Right forelimb (tissue), 1 donor: ENCODE measurements around the gene FBXW8.

ENCODE experiments used
- DNase-seq: peaks from one replicate; pipeline ENCODE4 v3.0.0-alpha.2; 2018

The FBXW8 gene

GRCh38 chr12:116926283-116927243, 15.8 kb downstream of the FBXW8 start:
- DNase-seq = no peak

GRCh38 chr12:116927244-116927940, 16.6 kb downstream of the FBXW8 start:
- no peak for DNase-seq

- no peak for DNase-seq
These were observed 17.8 kb downstream of the FBXW8 start for GRCh38 chr12:116928504-116928903.

GRCh38 chr12:116929885-116930284, 19.1 kb downstream of the FBXW8 start:
- no peak for DNase-seq

- no peak for DNase-seq
These were observed 20.9 kb downstream of the FBXW8 start for GRCh38 chr12:116931665-116932064.

GRCh38 chr12:116933091-116933490, 22.3 kb downstream of the FBXW8 start:
- no peak for DNase-seq

GRCh38 chr12:116933512-116934246, 22.9 kb downstream of the FBXW8 start:
- no peak for DNase-seq

- no peak for DNase-seq
These were observed 24.4 kb downstream of the FBXW8 start for GRCh38 chr12:116934908-116935705.

GRCh38 chr12:116937640-116938039, 26.9 kb downstream of the FBXW8 start:
- no peak for DNase-seq

- DNase-seq = no peak
These were observed 29.0 kb downstream of the FBXW8 start for GRCh38 chr12:116939734-116940133.

- DNase-seq = no peak
These were observed 30.4 kb downstream of the FBXW8 start for GRCh38 chr12:116941188-116941587.

- no peak for DNase-seq
These were observed 32.9 kb downstream of the FBXW8 start for GRCh38 chr12:116943419-116944372.

GRCh38 chr12:116945886-116946550, 35.3 kb downstream of the FBXW8 start:
- DNase-seq = no peak

- DNase-seq = no peak
These were observed 37.5 kb downstream of the FBXW8 start for GRCh38 chr12:116948298-116948697.

GRCh38 chr12:116950628-116951325, 40.0 kb downstream of the FBXW8 start:
- DNase-seq = no peak

GRCh38 chr12:116954710-116955381, 44.1 kb downstream of the FBXW8 start:
- DNase-seq = no peak

GRCh38 chr12:116955382-116956021, 44.8 kb downstream of the FBXW8 start:
- no peak for DNase-seq

- no peak for DNase-seq
These were observed 47.9 kb downstream of the FBXW8 start for GRCh38 chr12:116958402-116959197.
